GM12878 (cell line): ENCODE data around the gene MPV17L. TPM values are rescaled to one million over a fixed set of nuclear protein-coding genes. Genes with fewer than 3 reads are reported as not detected.

Experiments
- ATAC-seq: fragments of 200-7000 bp; cut with Tn5 transposase; 3 replicates; pipeline ENCODE4 v1.9.1; 2020; ENCODE audit warnings: mild to moderate bottlenecking, moderate library complexity
- BruUV-seq: library from RNA; stranded (reverse); fragments of 400-500 nt; replicated peaks from 2 replicates; lab custom pipeline; 2021; lab: Mats Ljungman, UMichigan
- CTCF ChIA-PET: fragments of 300-600 bp; sonication (Branson Sonifier 250); formaldehyde crosslinking; extraction: SDS; loops from one replicate; lab custom pipeline; 2021; ENCODE audit warnings: inconsistent platforms; lab: Yijun Ruan, JAX
- POLR2A ChIA-PET: fragments of 350-600 bp; formaldehyde crosslinking; extraction: SDS; loops from one replicate; lab custom pipeline; 2021; ENCODE audit warnings: inconsistent platforms; lab: Charles Lee
- RAD21 ChIA-PET: fragments of 300-600 bp; sonication (Branson Sonifier 250); formaldehyde crosslinking; loops from one replicate; lab custom pipeline; 2023; ENCODE audit warnings: antibody characterized with exemption; ENCODE audit not compliant: unreplicated experiment; lab: Charles Lee
- SMC1A ChIA-PET: fragments of 300-600 bp; sonication (Branson Sonifier 250); formaldehyde crosslinking; loops from one replicate; lab custom pipeline; 2023; ENCODE audit not compliant: unreplicated experiment, uncharacterized antibody; lab: Charles Lee
- DNase-seq: peaks from one replicate; pipeline ENCODE4 v3.0.0-alpha.2; 2011; ENCODE audit warnings: low read depth, low spot score
- FAIRE-seq: peaks from 3 replicates; lab custom pipeline; 2011; peaks lifted over from hg19 to GRCh38; lab: Jason Lieb, UNC
- H2AFZ ChIP-seq: 2 replicates; pipeline ENCODE4 v1.6.0; 2011; ENCODE audit warnings: low read depth, low read length, control low read depth; ENCODE audit not compliant: control insufficient read depth
- H3K27ac ChIP-seq: 2 replicates; pipeline ENCODE4 v1.5.1; 2011; ENCODE audit warnings: control low read depth; ENCODE audit not compliant: control insufficient read depth, insufficient read depth
- H3K27me3 ChIP-seq, 2 experiments: replicated peaks in 1 of 2; 2 replicates each; pipeline versions ENCODE4 v1.6.0 to v1.6.1; 2011; ENCODE audit warnings: low read length in 1 of 2; ENCODE audit not compliant: control insufficient read depth in 2 of 2, insufficient read depth in 2 of 2
- H3K36me3 ChIP-seq, 2 experiments: 2 replicates each; pipeline ENCODE4 v1.5.1; 2011; ENCODE audit warnings: low read length in 1 of 2; ENCODE audit not compliant: control insufficient read depth in 2 of 2, insufficient read depth in 2 of 2
- H3K4me1 ChIP-seq: 2 replicates; pipeline ENCODE4 v1.6.1; 2011; ENCODE audit warnings: mild to moderate bottlenecking, low read length, moderate library complexity, mixed read lengths; ENCODE audit not compliant: control insufficient read depth, insufficient read depth
- H3K4me2 ChIP-seq: 2 replicates; pipeline ENCODE4 v1.6.0; 2011; ENCODE audit warnings: control low read depth; ENCODE audit not compliant: control insufficient read depth, insufficient read depth
- H3K4me3 ChIP-seq: fragments of 200-600 bp; sonication (generic); 2 replicates; pipeline ENCODE4 v1.5.1; 2016
- H3K79me2 ChIP-seq: 2 replicates; pipeline ENCODE4 v1.6.0; 2011; ENCODE audit warnings: low read length; ENCODE audit not compliant: control insufficient read depth, insufficient read depth
- H3K9ac ChIP-seq: 2 replicates; pipeline ENCODE4 v1.8.0; 2011; ENCODE audit warnings: low read length, control low read depth, mixed read lengths; ENCODE audit not compliant: control insufficient read depth, insufficient read depth
- H3K9me3 ChIP-seq: replicated peaks from 3 replicates; pipeline ENCODE4 v1.5.1; 2011; ENCODE audit warnings: mild to moderate bottlenecking, low read length; ENCODE audit not compliant: control insufficient read depth, insufficient read depth
- H4K20me1 ChIP-seq: 2 replicates; pipeline ENCODE4 v1.6.0; 2011; ENCODE audit not compliant: control insufficient read depth, insufficient read depth
- ASH2L ChIP-seq: fragments of 300-600, 200-600 bp; sonication (generic); IDR thresholded peaks from 2 replicates; pipeline ENCODE4 v1.6.1; 2017; ENCODE audit warnings: low read depth, mild to moderate bottlenecking, borderline replicate concordance
- FOS ChIP-seq: IDR thresholded peaks from 3 replicates; pipeline ENCODE4 v1.6.1; 2011; ENCODE audit warnings: borderline replicate concordance; ENCODE audit not compliant: insufficient read length; ENCODE audit errors: extremely low read depth
- IRF4 ChIP-seq: IDR thresholded peaks from 2 replicates; pipeline ENCODE4 v1.6.1; 2011; ENCODE audit warnings: low read depth, low read length
- MTA3 ChIP-seq: IDR thresholded peaks from 2 replicates; pipeline ENCODE4 v1.6.1; 2012; ENCODE audit warnings: low read length, inconsistent platforms, borderline replicate concordance
- MXI1 ChIP-seq: fragments of 150-350 bp; IDR thresholded peaks from 2 replicates; pipeline ENCODE4 v1.6.1; 2011; ENCODE audit warnings: low read depth, mild to moderate bottlenecking, inconsistent platforms, low read length, improper control_type of control experiment
- NRF1 ChIP-seq: conservative IDR thresholded peaks from 2 replicates; pipeline ENCODE4 v1.6.1; 2011; ENCODE audit warnings: mild to moderate bottlenecking, low read depth, low read length, improper control_type of control experiment
- RAD51 ChIP-seq: fragments of 450-650 bp; IDR thresholded peaks from 2 replicates; pipeline ENCODE4 v1.6.1; 2016; ENCODE audit warnings: moderate library complexity, mild to moderate bottlenecking, inconsistent platforms
- RCOR1 ChIP-seq: conservative IDR thresholded peaks from 2 replicates; pipeline ENCODE4 v1.6.1; 2012; ENCODE audit warnings: low read depth, low read length, improper control_type of control experiment
- SMARCA5 ChIP-seq: fragments of 450-650 bp; IDR thresholded peaks from 2 replicates; pipeline ENCODE4 v1.6.1; 2017; ENCODE audit warnings: mild to moderate bottlenecking
- ZNF207 ChIP-seq: fragments of 450-650 bp; IDR thresholded peaks from 2 replicates; pipeline ENCODE4 v1.6.1; 2014; ENCODE audit warnings: antibody characterized with exemption, mild to moderate bottlenecking, borderline replicate concordance
- WGBS: methylation state at CpG from one replicate; pipeline ENCODE4 v1.1.6; 2016; ENCODE audit warnings: low lambda C conversion rate; ENCODE audit not compliant: insufficient replicate concordance, insufficient coverage; ENCODE audit errors: missing lambda C conversion rate; 5-methylcytosine and 5-hydroxymethylcytosine counted together
- in situ Hi-C: fragments of 300-500 bp; cut with MboI; formaldehyde crosslinking; loops from 9 replicates; pipeline ENCODE4 v1.14.3; 2018; ENCODE audit warnings: mixed read lengths
- intact Hi-C: fragments of 100-400 bp; cut with micrococcal nuclease; formaldehyde crosslinking; loops from one replicate; pipeline ENCODE4 v1.14.2; 2022; ENCODE audit not compliant: unreplicated experiment
- polyA plus RNA-seq, 11 experiments: library from polyadenylated mRNA; depleted of rRNA in 4 of 11; unstranded in 6 of 11; stranded (reverse) in 5 of 11; fragments of >200 nt; fragmentation: Nextera tagmentation in 4 of 11; fragmentation: Illumina TruSeq in 1 of 11; extraction: Ambion mirVana in 4 of 11; extraction: Trizol in 1 of 11; gene quantifications; 1 replicate in 1 of 11; 2 replicates in 10 of 11; pipeline versions ENCODE4 v1.2.1 to v1.2.3, GENCODE V29; 2011 to 2016; ENCODE audit warnings: inconsistent platforms in 2 of 11, missing spikeins in 2 of 11, low read depth in 1 of 11
- total RNA-seq, 4 experiments: library from RNA; depleted of rRNA in 3 of 4; stranded (reverse); fragments of >200 nt in 3 of 4; fragmentation: Illumina TruSeq in 1 of 4; extraction: Trizol in 1 of 4; gene quantifications; 2 replicates each; pipeline versions ENCODE4 v1.2.1 to v1.2.3, GENCODE V29; 2013 to 2021
- TF ChIP-seq, protein P1 (sequence below): IDR thresholded peaks from 2 replicates; pipeline ENCODE4 v1.6.1; 2011; ENCODE audit warnings: low read depth, mild to moderate bottlenecking, low read length, moderate library complexity, borderline replicate concordance; ENCODE audit errors: extremely low read depth
- TF ChIP-seq, protein P2 (sequence below): fragments of 450-650 bp; IDR thresholded peaks from 2 replicates; pipeline ENCODE4 v1.6.1; 2017; ENCODE audit warnings: antibody characterized with exemption, mild to moderate bottlenecking, moderate library complexity
- TF ChIP-seq, protein P3 (sequence below): fragments of 150-350 bp; IDR thresholded peaks from 2 replicates; pipeline ENCODE4 v1.6.1; 2016; ENCODE audit warnings: low read depth, low read length

Gene MPV17L
- total and polyA plus RNA-seq, 10 of the 15 experiments (the other 5 are each of a cell fraction or from before 2014, with no cell fraction given): 0.02 to 0.10 (median 0.05) TPM; not detected in 5

DNA sequence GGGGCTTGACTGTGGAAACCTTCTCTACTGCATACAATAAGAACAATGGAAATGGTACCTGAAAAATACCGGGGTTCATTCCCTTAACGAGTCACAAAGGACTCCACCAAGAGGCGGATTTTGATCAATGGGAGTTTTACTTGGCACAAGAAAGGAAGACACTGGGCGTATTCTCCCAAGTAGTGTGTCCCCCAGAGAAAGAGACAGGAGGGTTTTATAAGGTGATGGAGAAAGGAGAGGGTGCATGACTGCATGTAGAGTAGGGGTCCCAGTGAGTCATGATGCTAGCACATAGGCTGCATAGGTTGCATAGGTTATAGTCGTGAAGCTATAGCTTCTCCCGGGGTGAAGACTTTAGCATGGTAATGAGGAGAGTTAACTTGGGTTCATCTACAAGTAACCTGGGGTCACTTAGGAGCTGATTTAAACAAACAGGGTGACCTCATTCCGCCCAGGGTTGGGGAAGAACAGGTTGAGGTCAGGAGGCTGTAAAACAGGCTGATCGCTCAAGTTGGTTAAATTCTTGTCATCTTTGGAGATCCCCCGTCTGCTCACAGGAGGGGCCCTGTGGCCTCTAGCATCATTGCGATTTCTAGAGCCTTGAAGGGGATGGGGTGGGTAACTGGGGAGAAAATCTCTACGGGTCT lies 1.5 kb downstream of the MPV17L start (continued):
- TF ChIP-seq SMARCA5: no peak
- TF ChIP-seq, protein P1, sequence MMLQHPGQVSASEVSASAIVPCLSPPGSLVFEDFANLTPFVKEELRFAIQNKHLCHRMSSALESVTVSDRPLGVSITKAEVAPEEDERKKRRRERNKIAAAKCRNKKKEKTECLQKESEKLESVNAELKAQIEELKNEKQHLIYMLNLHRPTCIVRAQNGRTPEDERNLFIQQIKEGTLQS: no peak
- TF ChIP-seq FOS: no peak
- no peak for TF ChIP-seq ASH2L
- TF ChIP-seq IRF4: no peak

DNA sequence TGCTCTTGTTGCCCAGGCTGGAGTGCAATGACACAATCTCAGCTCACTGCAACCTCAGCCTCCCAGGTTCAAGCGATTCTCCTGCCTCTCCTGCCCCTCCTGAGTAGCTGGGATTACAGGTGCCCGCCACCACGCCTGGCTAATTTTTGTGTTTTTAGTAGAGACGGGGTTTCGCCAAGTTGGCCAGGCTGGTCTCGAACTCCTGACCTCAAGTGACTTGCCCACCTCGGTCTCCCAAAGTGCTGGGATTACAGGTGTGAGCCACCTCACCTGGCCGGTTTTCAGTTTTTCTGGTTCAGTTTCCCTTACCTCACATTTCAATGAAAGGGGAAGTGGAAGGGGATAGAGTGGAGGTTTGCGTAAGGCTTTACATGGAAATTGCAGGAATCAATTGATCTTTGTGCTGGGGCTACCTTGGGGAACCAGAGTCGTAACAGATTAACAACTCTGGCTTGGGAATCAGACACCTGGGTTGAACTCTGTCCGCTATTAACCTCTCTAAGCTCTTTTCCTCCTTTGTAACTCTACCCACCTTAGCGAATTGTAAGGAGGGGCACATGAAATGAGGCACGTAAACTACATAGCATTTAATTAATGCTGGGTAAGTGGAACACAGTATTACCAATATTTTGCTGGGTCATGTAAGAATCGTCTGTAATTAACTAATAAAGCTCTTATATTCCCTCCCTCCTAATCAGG lies 3.2 kb downstream of the MPV17L start:
- Histone ChIP-seq H3K79me2 (no peaks in the 10 kb centered on the region), H3K36me3 (no peaks in the 10 kb centered on the region), H3K27ac (no peak overlapping the region), H4K20me1 (no peaks in the 10 kb centered on the region), H3K9ac (no peak overlapping the region), H3K4me1 (peaks cover 3% of the 10 kb centered on the region; the same call in 1 of the 2 replicates), H3K4me2 (no peak overlapping the region), H3K9me3 (no peaks in the 10 kb centered on the region), H3K27me3 (no peaks in the 10 kb centered on the region), H2AFZ (no peak overlapping the region), H3K4me3 (no peak overlapping the region)
- intact Hi-C loops: no loop called here
- WGBS: 51% methylated on average over 14 of the region's 14 CpGs
- no TSS peak for BruUV-seq
- CTCF ChIA-PET: no interaction called here
- DNase-seq: no peak
- in situ Hi-C loops: no loop called here
- no peak for FAIRE-seq
- RAD21 ChIA-PET: no interaction called here
- POLR2A ChIA-PET: no interaction called here
- SMC1A ChIA-PET: no interaction called here
- ATAC-seq: no peak
- no peak for TF ChIP-seq MTA3
- TF ChIP-seq RCOR1: no peak
- TF ChIP-seq MXI1: no peak
- TF ChIP-seq RAD51: no peak
- TF ChIP-seq ZNF207: no peak
- TF ChIP-seq, protein P2, sequence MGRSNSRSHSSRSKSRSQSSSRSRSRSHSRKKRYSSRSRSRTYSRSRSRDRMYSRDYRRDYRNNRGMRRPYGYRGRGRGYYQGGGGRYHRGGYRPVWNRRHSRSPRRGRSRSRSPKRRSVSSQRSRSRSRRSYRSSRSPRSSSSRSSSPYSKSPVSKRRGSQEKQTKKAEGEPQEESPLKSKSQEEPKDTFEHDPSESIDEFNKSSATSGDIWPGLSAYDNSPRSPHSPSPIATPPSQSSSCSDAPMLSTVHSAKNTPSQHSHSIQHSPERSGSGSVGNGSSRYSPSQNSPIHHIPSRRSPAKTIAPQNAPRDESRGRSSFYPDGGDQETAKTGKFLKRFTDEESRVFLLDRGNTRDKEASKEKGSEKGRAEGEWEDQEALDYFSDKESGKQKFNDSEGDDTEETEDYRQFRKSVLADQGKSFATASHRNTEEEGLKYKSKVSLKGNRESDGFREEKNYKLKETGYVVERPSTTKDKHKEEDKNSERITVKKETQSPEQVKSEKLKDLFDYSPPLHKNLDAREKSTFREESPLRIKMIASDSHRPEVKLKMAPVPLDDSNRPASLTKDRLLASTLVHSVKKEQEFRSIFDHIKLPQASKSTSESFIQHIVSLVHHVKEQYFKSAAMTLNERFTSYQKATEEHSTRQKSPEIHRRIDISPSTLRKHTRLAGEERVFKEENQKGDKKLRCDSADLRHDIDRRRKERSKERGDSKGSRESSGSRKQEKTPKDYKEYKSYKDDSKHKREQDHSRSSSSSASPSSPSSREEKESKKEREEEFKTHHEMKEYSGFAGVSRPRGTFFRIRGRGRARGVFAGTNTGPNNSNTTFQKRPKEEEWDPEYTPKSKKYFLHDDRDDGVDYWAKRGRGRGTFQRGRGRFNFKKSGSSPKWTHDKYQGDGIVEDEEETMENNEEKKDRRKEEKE: no peak
- TF ChIP-seq NRF1: no peak
- TF ChIP-seq, protein P3, sequence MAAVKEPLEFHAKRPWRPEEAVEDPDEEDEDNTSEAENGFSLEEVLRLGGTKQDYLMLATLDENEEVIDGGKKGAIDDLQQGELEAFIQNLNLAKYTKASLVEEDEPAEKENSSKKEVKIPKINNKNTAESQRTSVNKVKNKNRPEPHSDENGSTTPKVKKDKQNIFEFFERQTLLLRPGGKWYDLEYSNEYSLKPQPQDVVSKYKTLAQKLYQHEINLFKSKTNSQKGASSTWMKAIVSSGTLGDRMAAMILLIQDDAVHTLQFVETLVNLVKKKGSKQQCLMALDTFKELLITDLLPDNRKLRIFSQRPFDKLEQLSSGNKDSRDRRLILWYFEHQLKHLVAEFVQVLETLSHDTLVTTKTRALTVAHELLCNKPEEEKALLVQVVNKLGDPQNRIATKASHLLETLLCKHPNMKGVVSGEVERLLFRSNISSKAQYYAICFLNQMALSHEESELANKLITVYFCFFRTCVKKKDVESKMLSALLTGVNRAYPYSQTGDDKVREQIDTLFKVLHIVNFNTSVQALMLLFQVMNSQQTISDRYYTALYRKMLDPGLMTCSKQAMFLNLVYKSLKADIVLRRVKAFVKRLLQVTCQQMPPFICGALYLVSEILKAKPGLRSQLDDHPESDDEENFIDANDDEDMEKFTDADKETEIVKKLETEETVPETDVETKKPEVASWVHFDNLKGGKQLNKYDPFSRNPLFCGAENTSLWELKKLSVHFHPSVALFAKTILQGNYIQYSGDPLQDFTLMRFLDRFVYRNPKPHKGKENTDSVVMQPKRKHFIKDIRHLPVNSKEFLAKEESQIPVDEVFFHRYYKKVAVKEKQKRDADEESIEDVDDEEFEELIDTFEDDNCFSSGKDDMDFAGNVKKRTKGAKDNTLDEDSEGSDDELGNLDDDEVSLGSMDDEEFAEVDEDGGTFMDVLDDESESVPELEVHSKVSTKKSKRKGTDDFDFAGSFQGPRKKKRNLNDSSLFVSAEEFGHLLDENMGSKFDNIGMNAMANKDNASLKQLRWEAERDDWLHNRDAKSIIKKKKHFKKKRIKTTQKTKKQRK: no peak
